GM21619 (cell line): ENCODE results near the gene NDRG3.

Source experiments
- ATAC-seq: cut with Tn5 transposase; IDR thresholded peaks from one replicate; pipeline ENCODE4 v1.9.1; 2021; ENCODE audit not compliant: unreplicated experiment

Gene NDRG3

DNA sequence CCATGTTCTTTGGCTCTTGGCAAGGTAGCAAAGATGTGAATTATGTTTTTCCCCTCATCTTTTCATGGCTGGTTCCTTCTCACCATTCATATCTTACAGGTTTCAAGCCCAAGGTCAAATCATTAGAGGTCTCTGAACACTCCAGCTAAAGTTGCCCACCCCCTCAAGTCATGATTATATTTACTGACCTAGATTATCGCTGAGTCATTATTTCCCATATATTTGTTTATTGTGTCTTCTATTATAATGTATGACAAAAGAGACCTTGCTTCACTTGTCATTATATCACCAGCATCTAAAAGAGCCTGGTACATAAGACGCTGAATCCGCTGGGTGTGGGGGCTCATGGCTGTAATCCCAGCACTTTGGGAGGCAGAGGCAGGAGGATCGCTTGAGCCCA lies 15.2 kb upstream of the NDRG3 start:
- no peak for ATAC-seq

DNA sequence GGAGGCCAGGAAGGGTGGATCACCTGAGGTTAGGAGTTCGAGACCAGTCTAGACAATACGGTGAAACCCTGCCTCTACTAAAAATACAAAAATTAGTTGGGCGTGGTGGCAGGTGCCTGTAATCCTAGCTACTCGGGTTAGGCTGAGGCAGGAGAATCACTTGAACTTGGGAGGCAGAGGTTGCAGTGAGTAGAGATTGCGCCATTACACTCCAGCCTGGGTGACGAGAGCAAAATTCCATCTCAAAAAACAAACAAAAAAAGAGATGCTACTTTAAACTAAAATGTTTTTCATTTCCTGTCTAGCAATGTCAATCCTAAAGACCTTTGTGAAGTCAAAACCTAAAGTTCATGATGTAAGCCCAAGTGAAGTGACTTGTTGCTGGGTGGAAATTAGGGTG lies 14.8 kb upstream of the NDRG3 start:
- ATAC-seq, result no peak

DNA sequence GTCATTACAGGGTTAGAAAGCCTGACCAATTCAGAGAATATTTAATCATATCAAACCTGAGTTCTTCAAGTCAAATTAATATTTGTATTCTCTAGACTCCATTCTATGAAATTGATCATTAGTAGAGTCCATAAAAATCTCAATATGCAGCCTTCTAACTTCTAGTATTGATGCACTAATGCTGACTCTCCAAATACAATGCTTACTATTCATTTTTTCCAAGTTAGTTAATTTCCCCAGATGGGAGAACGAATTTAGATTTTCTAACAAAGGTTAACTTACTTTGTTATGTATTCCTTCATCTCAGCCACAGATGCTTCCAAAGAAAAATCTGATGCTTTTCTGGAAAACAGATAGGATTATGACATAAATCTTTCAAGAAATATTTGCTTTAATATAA lies 12.4 kb upstream of the NDRG3 start:
- no peak for ATAC-seq

DNA sequence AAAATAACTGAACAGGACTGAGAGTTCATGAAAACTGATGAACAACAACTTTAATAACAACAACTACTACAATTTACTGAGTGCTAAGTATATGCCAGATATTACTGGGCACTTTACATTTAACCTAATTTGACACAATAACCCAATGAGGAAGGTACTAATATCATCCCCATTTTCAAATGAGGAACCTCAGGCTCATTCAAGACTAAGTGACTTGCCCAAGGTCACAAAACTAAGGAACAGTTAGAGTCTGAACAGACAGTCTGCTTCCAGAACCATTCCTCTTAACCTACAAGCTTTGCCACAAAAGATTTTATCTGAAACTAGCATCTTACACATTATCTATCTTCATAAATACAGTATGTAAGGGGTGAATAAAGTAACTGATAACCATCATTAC lies 10.6 kb upstream of the NDRG3 start:
- ATAC-seq, result no peak

DNA sequence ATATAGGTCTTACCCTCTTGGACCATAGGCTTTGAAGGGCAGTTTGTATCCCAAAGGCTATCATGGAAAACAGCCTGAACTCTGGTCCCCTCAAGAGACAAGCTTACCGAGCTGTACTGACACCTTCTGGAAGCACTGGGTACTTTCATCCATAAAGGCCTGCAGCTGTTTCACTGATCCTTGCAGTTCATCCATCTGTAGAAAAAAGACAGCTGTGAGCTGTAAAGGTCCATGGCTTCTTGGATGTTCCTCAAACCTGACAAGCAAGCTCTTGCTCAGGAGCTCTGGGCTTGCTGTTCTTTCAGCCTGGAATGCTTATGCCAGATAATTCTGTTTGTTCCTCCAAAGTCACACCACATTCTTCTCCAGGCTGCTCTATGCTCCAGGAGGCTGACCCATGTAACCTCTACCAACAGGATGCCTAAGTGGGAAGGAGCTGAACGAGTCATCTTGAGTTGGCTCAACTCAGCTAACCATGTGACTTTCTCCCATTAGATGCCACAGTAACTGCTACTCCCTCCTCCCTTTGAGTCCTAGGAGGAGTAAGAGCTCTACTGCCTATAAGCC lies 8.8 kb upstream of the NDRG3 start:
- ATAC-seq, result no peak

DNA sequence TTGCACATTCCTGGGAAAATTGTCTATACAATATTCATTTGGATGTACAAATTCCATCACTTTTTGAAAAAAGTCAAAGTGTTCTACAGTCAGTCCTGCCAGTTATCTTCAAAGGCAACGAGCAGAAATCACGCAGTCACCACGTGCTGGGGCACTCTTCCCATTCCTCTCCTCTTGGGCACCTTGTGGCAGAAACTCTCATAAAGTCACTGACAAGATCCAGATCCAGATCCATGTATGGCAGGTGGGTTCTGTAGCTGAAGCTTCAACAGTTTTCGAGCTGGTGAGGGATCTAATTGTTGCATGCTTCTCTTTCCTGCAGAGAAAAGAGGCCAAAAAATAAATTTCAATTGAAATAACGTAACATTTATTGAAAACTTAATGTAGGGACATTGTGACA lies 6.7 kb upstream of the NDRG3 start:
- no peak for ATAC-seq

DNA sequence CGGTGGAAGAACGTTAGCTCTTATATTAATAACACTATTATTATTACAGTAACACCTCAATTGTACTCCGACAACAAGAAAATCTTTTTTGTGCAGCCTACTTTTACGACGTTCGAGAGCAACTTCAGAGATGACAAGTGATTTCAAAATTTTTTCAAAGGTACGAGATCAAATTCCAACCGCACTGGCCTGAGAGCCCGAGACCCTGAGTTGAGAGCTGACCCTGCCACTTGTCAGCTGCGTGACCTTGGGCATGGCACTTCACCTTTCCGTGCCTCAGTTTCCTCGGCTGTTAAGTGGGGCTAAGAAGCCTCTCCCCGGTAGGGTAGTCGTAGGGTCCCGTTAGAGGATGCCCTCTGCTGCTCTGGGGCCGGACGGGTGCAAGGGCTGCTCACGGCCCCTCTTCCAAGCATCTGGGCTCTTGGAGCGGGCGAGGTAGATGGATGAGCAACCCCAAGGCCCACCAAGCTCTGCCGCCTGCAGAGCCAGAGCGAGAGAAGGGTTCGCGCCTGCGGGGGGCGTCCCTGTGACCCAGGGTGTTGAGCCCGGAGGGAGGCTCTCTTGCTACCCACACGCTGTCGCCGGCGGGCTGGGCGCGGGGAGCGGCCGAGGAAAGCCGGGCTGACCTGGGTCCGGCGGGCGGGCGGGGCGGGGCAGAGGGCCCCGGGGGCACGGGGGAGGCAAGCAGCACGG lies 510 bp downstream of the NDRG3 start:
- ATAC-seq, result peak; percentile 22

DNA sequence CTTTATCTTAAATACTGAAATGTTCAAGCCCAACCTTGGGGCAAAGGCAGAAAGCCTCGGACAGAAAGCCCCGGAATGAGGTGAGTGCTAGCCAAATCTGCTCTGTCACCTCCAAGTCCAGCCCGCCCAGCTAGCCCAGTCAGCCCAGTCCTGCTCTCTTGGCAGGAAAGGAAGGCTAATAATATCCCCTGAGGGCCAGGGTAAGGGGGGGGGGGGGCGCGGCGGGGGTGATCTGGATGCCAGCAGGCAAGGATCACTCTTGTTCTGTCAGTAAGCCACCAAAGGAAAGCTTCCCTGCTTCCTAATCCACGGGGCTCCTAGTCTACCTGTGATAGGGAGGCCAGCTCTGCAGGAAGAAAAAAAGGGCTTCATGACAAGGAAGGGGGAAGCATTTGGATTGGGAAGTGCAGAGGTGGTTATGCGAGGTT lies 1.1 kb downstream of the NDRG3 start:
- ATAC-seq, result no peak

DNA sequence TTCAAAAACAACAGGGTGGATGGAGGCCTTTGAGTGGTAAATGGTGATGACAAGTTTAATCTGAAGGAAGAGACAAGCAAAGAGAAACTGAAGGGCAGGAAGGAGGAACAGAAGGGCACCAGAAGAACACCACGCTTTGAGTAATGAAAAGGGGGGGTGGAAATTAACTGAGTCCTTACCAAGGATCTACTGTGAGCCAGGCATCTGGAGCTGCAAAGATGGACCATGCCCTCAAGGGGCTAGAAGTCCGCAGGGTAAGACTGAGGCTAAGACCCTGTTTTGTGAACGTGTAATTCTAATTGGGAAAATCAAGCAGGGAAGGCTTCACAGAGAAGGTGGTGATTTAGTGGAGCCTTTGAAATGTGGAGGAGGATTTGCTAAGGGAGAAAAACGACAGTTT lies 1.6 kb downstream of the NDRG3 start:
- ATAC-seq, result no peak

DNA sequence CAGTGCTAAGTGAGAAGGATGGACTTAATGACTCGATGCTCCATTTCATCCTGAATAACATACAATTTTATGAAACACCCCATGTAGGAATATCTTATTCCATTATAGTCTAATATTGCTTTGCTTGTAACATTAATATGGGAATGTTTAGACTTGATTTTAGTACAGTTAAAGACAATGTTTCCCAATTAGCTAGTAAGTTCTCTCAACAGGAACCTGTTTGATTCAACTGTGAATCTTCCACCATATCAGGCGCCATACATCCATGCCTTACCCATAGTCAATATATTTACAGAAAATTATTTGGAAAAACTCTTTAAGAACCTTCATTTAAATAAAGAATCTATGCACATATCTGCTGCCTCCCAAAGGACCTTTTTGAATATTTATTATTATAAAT lies 3.3 kb downstream of the NDRG3 start:
- ATAC-seq, result no peak

DNA sequence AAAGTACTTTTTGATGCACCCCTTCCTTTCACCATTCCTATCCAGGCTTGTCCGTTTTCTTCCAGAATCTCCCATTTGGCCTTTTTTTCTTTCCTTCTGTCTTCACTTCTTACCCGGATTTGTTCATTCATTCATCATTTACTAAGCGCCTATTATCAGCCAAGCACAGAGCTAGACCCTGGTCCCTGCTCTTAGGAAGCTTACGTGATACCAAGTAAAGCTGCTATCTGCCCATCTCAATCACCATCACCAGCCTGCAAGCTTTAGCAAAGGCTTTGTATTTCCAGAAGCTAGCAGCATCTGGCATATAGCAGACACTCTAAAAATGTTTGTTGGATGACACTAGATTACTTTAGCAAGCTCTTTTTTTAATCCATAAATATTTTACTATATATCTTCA lies 4.8 kb downstream of the NDRG3 start:
- ATAC-seq, result no peak

DNA sequence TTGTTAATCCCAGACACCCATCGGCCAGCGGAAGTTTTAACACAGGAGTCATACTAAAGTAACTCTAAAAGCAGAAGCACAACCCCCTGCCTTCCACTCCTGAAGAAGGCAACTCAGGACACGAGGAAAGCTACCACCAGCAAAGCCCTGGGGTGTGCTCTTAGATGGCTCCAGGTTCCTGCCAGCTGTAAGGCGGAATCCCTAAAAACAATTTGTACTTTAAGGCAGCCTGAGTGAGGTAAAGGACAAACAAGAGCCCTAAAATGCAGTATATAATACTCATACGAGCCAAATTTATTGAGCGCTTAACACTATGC lies 8.7 kb downstream of the NDRG3 start:
- ATAC-seq, result no peak

DNA sequence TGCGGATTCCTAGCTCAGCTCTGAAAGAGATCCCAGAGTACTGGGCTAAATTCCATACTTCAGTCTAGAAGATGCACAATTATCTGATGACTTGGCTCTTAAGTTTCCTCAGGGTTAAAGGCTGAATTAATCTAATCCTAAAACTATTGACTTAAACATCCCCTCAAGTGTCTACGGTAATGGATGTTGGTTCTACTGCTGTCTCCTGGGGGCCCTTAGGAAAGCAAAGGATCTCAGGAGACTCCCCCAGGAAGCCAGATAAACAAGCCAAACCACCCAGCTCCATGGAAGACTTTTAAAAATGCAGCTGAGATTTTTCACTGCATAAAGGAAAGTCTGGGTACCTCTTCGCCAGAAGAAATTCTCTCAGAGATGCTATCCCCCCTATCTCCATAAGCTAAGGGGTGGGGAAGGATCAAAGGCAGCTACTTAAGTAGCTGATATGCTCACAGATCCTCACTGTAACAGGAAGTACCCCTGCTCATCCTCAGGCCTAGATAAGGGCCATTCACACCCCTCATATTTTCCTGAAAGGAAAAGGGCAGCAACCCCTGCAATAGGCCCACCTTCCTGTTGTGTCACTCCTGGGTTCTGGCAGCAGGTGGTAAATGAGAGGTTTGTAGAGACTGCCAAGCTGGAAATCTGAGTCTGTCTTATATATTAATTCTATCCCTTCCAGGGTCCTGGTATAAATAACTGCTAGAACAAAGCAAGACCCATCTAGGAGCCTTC lies 9.3 kb downstream of the NDRG3 start:
- ATAC-seq, result no peak

DNA sequence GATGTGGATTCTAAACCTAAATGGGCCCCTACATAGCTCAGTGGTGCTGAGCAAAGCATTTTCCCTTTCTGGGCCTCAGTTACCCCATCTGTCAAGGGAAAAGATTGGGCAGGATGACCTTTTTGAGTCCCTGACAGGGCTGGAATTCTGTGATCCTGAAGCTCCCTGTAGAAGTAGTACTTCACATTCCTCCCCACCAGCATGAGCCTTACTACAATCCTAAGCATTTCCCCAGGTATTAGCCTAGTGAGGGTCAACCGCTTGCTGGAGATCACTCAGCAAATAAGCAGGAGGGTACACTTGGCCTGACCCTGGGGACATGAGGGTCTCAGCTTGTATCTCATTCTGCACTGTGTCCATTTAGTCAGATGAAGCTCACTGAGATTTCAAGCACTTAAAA lies 13.4 kb downstream of the NDRG3 start:
- no peak for ATAC-seq

DNA sequence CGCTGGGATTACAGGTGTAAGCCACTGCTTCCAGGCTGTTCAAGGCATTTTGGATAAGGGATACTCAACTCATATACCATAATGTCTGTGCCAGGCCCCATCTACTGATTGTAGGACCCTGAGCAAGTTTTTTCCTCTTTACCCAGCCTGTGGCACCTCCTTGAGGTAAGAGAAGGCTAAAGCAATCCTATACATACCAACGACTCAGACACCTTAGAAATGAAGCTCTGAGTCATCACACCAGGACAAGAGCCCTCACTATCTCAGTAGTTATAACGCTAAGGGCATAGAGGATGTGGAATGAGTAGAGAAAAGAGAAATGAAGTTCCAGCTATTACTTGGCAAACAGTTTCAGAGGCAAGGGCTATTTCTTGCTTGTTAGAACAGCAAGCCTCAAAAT lies 16.9 kb downstream of the NDRG3 start:
- ATAC-seq, result no peak

DNA sequence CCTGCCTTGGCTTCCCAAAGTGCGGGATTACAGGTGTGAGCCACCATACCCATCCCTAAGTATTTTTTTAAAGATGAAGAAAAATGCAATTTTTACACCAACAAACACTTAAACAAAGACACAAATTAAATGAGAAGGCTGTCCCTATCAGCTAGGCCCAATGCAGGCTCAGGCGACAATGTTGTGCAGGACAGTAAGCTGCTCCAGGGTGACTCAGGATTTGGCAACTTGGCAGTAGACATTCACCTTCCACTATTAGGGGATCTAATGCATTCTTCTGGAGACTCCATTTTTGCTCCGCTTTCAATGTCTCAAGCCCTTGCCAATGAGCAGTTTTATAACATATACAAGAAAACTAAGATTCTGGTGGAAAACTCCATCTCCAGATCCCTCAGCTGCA lies 19.7 kb downstream of the NDRG3 start:
- ATAC-seq, result no peak

DNA sequence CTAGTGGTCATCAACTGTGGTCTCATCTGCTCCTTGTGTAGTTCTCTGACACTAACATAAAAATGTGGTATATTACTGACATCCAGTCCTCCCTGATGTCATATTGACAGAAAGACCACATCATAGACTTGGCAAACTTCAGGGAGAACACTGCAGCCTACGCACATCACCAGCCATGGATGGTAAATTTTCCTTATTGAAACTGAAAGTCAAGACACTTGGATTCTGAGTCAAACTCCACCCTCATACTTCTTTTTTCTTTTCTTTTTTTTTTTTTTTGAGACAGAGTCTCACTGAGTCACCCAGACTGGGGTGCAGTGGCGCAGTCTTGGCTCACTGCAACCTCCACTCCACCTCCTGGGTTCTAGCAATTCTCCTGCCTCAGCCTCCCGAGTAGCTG lies 25.4 kb downstream of the NDRG3 start:
- ATAC-seq, result no peak

DNA sequence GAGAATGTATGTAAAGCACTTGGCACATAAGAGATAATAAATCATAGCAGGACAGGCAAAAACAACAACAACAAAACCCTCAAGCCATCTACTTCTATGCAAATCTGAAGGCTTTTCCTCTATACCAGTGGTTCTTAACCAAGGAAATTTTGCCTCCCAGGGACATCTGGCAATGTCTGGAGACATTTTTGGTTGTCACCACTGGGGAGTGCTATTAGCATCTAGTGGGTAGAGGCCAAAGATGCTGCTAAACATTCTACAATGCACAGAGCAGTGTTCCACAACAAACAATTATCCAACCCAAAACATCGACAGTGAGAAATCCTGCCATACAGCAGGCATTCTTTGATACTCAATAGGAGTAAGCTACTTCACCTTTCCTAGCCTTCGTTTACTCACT lies 28.2 kb downstream of the NDRG3 start:
- no peak for ATAC-seq

DNA sequence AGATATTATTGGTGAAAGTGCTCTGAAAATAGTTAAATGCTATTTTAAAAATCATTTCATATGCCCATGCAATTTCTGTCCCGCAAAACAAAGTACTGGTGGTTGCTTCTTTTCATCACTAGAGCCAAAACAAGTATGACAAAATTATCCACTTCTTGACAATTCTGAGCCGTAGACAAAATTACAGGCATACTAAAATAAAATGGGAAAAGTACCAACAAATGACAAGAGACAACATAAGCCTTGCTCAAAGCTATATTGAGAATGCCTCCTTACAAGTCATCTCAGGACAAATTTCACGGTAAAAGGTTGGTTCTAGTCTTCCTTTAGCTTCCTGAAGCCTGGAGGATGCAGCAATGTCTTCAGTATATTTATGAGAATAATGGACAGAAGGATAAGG lies 28.9 kb downstream of the NDRG3 start:
- no peak for ATAC-seq

DNA sequence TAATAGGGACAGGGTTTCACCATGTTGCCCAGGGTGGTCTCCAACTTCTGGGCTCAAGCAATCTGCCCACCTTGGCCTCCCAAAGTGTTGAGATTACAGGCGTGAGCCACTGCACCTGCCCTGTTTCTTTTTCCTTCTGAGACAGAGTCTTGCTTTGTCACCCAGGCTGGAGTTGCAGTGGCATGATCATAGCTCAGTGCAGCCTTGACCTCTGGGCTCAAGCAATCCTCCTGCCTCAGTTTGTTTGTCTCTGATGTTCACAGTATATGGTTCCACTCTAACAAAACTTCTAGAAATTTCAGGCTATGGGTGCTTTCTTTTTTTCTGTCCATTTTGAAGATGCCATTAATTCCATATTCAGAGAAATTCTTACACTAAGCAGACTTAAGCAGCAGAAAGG lies 33.1 kb downstream of the NDRG3 start:
- ATAC-seq, result no peak

DNA sequence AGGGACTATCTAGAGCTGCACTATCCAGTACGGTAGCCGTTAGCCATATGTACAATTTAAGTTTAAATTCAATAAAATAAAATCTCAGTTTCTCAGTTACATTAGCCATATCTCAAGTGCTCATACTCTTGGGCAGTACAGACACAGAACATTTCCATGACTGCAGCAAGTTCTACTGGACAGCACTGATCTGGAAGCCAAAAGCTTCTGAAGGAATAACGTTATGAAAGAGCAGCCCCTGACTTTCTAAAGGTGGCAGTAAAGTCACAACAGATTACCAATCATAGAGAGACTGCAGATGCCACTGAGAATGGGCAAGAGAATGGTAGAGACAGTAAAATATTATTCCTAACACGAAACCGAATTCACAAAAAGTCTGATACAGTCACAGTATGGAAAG lies 36.8 kb downstream of the NDRG3 start:
- no peak for ATAC-seq

DNA sequence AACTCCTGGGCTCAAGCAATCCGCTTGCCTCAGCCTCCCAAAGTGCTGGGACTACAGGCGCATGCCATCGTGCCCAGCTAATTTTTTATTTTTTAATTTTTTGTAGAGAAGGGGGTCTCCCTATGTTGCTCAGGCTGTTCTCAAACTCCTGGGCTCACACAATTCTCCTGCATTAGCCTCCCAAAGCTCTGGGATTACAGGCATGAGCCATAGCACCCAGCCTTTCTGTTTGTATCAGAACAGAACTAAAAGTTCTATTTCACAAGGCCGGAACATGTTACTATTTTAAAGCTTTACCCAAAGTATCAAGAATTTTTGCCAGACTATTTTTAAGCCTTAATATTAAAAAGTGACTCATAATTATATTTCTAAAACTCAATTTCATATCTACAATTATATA lies 42.4 kb downstream of the NDRG3 start:
- no peak for ATAC-seq

DNA sequence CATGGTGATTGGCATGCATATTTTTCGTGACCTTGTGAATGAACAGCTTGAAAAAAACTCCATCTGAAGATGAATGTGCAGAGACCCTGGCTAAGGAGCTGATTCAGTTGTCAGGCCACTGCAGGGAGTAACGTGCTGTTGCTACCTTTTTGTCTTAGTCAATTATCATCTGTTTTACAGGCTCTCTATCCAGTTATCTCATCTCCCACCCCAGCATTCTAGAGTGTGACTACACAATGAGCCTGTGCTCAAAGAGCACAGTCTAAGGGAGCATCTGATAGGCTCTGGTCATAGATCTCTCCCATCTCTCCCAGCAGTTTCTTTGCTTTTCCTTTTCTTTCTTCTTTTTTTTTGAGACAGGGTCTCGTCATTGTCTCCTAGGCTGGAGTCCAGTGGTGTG lies 45.5 kb downstream of the NDRG3 start:
- ATAC-seq, result no peak
